Osteoblast (primary cell): ENCODE results near the gene MPLKIP. TPM values are rescaled to one million over a fixed set of nuclear protein-coding genes. Genes with fewer than 3 reads are reported as not detected.
"Not testable (repeated sequence)": the region's sequence is repeated elsewhere in the genome, so short reads cannot be mapped to it uniquely, and the experiment has no call there.

Source experiments
- DNase-seq: peaks from one replicate; pipeline ENCODE4 v3.0.0; 2011; ENCODE audit warnings: low spot score, mixed read lengths; ENCODE audit not compliant: insufficient read length; ENCODE audit errors: missing footprints
- H2AFZ ChIP-seq: 2 replicates; pipeline ENCODE4 v1.6.0; 2011; ENCODE audit warnings: mild to moderate bottlenecking, low read length
- H3K27ac ChIP-seq: 2 replicates; pipeline ENCODE4 v1.5.1; 2011; ENCODE audit warnings: mild to moderate bottlenecking, low read depth, low read length, moderate library complexity
- H3K27me3 ChIP-seq: 2 replicates; pipeline ENCODE4 v1.6.0; 2012; ENCODE audit warnings: mild to moderate bottlenecking, control low read depth, inconsistent platforms, low read length, moderate library complexity; ENCODE audit not compliant: insufficient read depth
- H3K36me3 ChIP-seq: 2 replicates; pipeline ENCODE4 v1.5.1; 2011; ENCODE audit warnings: mild to moderate bottlenecking, low read length, control low read depth, moderate library complexity; ENCODE audit not compliant: insufficient read depth
- H3K4me1 ChIP-seq: 2 replicates; pipeline ENCODE4 v1.5.1; 2011; ENCODE audit warnings: mild to moderate bottlenecking, low read length, control low read depth, moderate library complexity; ENCODE audit not compliant: insufficient read depth
- H3K4me2 ChIP-seq: 2 replicates; pipeline ENCODE4 v1.6.0; 2011; ENCODE audit warnings: mild to moderate bottlenecking, low read length; ENCODE audit not compliant: insufficient read depth
- H3K4me3 ChIP-seq: fragments of 200-600 bp; sonication (generic); 3 replicates; pipeline ENCODE4 v1.5.1; 2012; ENCODE audit warnings: mild to moderate bottlenecking, low read length, inconsistent platforms; ENCODE audit not compliant: insufficient read depth
- H3K79me2 ChIP-seq: 2 replicates; pipeline ENCODE4 v1.6.0; 2012; ENCODE audit warnings: mild to moderate bottlenecking, low read length, control low read depth, inconsistent platforms; ENCODE audit not compliant: insufficient read depth
- H3K9me3 ChIP-seq: 2 replicates; pipeline ENCODE4 v1.5.1; 2011; ENCODE audit warnings: low read depth, low read length, control low read depth
- H4K20me1 ChIP-seq: 2 replicates; pipeline ENCODE4 v1.6.0; 2012; ENCODE audit warnings: mild to moderate bottlenecking, low read length, control low read depth; ENCODE audit not compliant: insufficient read depth
- total RNA-seq: library from RNA; depleted of rRNA; stranded (reverse); fragments of >200 nt; gene quantifications from 2 replicates; pipeline ENCODE4 v1.2.3, GENCODE V29; 2012
- TF ChIP-seq, protein P1 (sequence below): IDR thresholded peaks from 2 replicates; pipeline ENCODE4 v1.5.1; 2011; ENCODE audit warnings: mild to moderate bottlenecking, low read depth, low read length, moderate library complexity; ENCODE audit errors: extremely low read depth

Gene MPLKIP
- total RNA-seq, 1 donor = 8.0 TPM

DNA sequence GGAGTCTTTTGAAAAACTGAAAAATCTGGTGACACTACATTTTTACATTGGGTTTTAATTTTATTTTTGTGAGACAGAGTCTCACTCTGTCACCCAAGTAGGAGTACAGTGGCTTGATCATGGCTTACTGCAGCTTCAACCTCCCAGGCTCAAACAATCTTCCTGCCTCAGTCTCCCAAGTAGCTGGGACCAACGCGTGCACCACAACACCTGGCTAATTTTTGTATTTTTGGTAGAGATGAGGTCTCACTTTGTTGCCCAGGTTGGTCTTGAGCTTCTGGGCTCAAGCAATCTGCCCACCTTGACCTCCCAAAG is 11.5 kb downstream of the MPLKIP start:
- Histone ChIP-seq H3K4me3 (no peak overlapping the region), H3K4me2 (no peak overlapping the region), H3K27me3 (no peaks in the 10 kb centered on the region), H3K9me3 (no peaks in the 10 kb centered on the region), H3K4me1 (no peaks in the 10 kb centered on the region), H4K20me1 (peaks cover 3% of the 10 kb centered on the region), H3K36me3 (no peaks in the 10 kb centered on the region), H2AFZ (no peak overlapping the region), H3K27ac (no peak overlapping the region), H3K79me2 (peaks cover 27% of the 10 kb centered on the region)
- TF ChIP-seq, protein P1, sequence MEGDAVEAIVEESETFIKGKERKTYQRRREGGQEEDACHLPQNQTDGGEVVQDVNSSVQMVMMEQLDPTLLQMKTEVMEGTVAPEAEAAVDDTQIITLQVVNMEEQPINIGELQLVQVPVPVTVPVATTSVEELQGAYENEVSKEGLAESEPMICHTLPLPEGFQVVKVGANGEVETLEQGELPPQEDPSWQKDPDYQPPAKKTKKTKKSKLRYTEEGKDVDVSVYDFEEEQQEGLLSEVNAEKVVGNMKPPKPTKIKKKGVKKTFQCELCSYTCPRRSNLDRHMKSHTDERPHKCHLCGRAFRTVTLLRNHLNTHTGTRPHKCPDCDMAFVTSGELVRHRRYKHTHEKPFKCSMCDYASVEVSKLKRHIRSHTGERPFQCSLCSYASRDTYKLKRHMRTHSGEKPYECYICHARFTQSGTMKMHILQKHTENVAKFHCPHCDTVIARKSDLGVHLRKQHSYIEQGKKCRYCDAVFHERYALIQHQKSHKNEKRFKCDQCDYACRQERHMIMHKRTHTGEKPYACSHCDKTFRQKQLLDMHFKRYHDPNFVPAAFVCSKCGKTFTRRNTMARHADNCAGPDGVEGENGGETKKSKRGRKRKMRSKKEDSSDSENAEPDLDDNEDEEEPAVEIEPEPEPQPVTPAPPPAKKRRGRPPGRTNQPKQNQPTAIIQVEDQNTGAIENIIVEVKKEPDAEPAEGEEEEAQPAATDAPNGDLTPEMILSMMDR = no peak
- no peak for DNase-seq

DNA sequence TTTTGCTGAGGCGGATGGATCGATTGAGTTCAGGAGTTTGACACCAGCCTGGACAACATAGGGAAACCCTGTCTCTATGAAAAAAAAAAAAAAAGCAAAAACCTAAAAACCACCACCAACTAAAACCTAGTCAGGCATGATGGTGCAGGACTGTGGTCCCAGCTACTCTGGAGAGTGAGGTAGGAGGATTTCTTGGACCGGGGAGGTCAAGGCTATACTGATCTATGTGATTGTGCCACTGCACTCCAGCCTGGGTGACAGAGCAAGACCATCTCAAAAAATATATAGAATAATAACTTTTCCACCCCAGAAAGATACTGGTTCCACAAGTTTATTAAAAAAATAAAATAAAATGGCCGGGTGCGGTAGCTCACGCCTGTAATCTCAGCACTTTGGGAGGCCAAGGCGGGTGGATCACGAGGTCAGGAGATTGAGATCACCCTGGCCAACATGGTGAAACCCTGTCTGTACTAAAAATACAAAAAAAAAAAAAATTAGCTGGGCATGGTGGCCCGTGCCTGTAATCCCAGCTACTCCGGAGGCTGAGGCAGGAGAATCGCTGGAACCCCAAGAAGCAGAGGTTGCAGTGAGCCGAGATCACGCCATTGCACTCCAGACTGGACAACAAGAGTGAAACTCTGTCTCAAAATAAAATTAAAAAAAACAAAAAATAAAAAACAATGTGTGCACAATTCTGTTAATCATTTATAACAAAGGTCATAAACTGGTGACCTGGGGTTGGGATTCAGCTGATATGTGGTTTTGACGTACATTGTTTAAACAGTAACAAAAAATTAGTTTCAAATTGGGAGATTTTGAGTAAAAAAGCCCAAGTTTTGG is 12.1 kb downstream of the MPLKIP start:
- not testable (repeated sequence) for H2AFZ ChIP-seq, H3K27me3 ChIP-seq, H3K36me3 ChIP-seq, DNase-seq, H3K4me3 ChIP-seq, H3K4me1 ChIP-seq, H3K27ac ChIP-seq, H4K20me1 ChIP-seq, H3K9me3 ChIP-seq, H3K4me2 ChIP-seq
- H3K79me2 ChIP-seq = peaks cover 21% of the 10 kb centered on the region

DNA sequence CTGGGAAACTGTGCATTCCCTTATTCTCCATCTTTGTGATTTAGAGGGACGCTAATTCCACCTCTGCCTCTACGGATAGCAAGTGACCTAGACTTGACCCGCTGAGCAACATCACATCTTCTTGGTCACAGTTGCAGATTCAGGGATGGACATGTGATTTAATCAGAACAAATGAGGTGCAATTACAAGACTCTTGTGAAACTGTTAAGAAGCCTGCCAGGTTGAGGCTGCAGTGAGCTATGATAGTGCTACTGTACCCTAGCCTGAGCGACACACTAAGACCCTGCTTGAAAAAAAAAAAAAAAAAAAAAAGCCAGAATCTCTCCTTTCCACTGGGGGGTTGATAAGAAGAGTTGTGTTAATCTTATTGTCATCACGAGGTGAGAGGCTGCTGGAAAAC is 14.4 kb downstream of the MPLKIP start:
- Histone ChIP-seq H3K4me3 (no peak overlapping the region), H3K27ac (no peak overlapping the region), H3K27me3 (no peaks in the 10 kb centered on the region), H3K4me2 (no peak overlapping the region), H2AFZ (no peak overlapping the region), H4K20me1 (peaks cover 3% of the 10 kb centered on the region), H3K79me2 (peaks cover 10% of the 10 kb centered on the region), H3K36me3 (no peaks in the 10 kb centered on the region), H3K4me1 (no peaks in the 10 kb centered on the region), H3K9me3 (no peaks in the 10 kb centered on the region)
- no peak for DNase-seq
- TF ChIP-seq, protein P1 = no peak

DNA sequence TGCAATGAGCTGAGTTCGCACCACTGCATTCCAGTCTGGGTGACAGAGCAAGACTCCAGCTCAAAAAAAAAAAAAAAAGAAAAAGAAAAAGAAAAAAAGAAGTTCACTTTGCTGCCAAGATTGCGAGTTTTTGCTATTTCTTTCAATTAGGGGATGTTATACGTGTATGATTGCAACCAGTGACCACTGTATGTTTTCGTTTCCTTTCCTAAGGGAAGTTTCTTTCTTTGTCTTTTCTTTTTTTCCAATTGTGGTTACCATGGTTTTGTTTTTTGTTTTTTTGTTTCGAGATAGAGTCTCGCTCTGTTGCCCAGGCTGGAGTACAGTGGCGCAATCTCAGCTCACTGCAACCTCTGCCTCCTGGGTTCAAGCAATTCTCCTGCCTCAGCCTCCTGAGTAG is 16.2 kb downstream of the MPLKIP start:
- H4K20me1 ChIP-seq, H3K4me1 ChIP-seq, DNase-seq, H3K4me2 ChIP-seq, H3K27me3 ChIP-seq, H3K79me2 ChIP-seq, H3K9me3 ChIP-seq, H2AFZ ChIP-seq, H3K27ac ChIP-seq, H3K36me3 ChIP-seq, H3K4me3 ChIP-seq: not testable (repeated sequence)

DNA sequence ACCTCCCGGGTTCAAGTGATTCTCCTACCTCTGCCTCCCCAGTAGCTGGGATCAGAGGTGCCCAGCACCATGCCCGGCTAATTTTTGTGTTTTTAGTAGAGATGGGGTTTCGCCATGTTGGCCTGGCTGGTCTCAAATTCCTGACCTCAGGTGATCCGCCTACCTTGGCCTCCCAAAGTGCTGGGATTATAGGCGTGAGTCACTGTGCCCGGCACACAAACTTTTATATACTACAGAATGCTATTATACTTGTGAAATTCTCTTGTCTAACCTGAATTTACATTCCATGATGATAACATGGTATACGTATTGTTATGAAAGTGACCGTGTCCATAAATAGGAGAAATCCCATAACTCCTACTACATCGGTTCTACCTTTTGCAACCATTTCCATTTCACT is 17.2 kb downstream of the MPLKIP start:
- not testable (repeated sequence) for H3K4me2 ChIP-seq, H3K27ac ChIP-seq, H2AFZ ChIP-seq, DNase-seq, H3K4me1 ChIP-seq, H3K36me3 ChIP-seq, H3K27me3 ChIP-seq, H3K79me2 ChIP-seq, H3K9me3 ChIP-seq, H4K20me1 ChIP-seq, H3K4me3 ChIP-seq
